GM19035 (cell line): ENCODE data around the gene PRR23B.

Experiments used
- ATAC-seq: cut with Tn5 transposase; IDR thresholded peaks from one replicate; pipeline ENCODE4 v1.9.1; 2021; ENCODE audit not compliant: unreplicated experiment

Gene PRR23B

GRCh38 chr3:138975351-138975750, 45.4 kb downstream of the PRR23B start:
- no peak for ATAC-seq

GRCh38 chr3:138974462-138974861, 46.3 kb downstream of the PRR23B start:
- ATAC-seq, result no peak

GRCh38 chr3:138972941-138973340, 47.8 kb downstream of the PRR23B start:
- ATAC-seq, result no peak

- ATAC-seq, result no peak
Observed at GRCh38 chr3:138971766-138972320, 48.9 kb downstream of the PRR23B start.
